Parietal lobe (tissue), 1 donor: Measurements from ENCODE around the gene UBQLNL. TPM values are rescaled to one million over a fixed set of nuclear protein-coding genes. Genes with fewer than 3 reads are reported as not detected.

Experiments used
- total RNA-seq: library from RNA; depleted of rRNA; stranded (reverse); fragments of >200 nt; gene quantifications from one replicate; pipeline ENCODE4 v1.2.3, GENCODE V29; 2014

Gene UBQLNL, protein sequence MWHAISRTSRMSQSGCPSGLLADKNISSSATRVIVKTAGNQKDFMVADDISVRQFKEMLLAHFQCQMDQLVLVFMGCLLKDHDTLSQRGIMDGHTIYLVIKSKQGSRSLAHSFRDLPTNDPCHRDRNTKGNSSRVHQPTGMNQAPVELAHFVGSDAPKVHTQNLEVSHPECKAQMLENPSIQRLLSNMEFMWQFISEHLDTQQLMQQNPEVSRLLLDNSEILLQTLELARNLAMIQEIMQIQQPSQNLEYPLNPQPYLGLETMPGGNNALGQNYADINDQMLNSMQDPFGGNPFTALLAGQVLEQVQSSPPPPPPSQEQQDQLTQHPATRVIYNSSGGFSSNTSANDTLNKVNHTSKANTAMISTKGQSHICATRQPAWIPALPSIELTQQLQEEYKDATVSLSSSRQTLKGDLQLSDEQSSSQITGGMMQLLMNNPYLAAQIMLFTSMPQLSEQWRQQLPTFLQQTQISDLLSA
- total RNA-seq = 1.9 TPM

DNA sequence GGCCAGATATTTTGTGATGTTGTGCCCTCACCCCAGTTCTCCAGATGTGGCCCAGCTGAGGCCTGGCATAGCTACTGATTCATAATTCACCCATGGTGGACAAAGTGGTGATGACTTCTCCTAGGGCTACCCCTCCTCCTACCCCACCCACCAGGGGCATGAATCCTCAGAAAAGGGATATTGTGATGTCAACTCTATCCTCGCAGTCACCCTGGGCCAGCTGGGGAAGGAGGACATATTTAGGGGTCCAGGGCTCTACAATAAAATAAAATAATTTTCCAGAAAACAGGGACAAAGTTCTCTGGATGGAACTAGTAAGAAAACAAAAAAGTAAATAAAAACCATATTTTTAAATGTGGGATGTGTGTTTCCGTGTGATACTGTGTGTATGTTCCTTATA is at the start of gene UBQLNL:
UBQLNL (minus strand) TSS at position 101 of the 400 bp plus-strand sequence. CDS start 258 bp downstream, outside the sequence.

DNA sequence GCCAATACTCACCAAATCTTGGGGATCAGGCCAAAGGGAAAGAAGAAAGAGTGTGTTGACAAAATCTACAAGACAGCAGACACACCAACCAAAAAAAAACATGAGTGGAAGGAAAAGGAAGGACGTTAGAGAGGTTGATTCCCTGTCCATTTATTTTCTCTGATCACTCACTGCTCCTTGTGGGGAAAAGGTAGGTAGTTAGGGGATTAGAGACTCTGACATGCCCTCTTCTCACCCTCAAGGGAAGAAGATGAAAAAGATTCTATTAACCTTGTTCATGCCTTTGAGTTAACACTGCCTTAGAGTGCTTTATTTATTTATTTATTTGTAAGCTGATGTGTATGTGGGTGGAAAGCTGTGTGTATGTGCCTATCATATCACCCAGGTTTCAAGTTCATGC is 31.9 kb upstream of the UBQLNL start, which contains the start of gene OR52H1:
OR52H1 (minus strand) TSS at position 101 of the 400 bp plus-strand sequence. CDS start 3,035 bp downstream, outside the sequence.

DNA sequence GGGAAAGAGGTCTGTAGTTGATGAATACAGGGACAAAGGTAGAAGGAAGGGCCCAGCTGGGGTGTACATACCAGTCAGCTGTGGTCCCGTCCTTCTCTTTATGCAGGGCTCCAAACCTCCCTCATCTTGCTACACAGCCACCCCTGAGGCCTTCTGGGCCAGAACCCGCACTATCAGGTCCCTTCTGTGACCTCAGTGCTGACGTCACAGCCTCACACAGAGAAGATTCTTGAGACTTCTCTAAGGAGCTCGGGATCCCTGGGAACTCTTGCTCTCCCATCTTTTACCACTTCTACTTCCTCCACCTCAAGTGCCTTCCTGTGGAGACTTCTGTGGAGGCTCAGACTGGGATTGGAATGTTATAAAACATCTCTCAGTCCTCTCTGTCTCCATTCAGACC is 6.7 kb downstream of the UBQLNL start, which contains the start of gene UBQLN3:
UBQLN3 (minus strand) TSS at position 155 of the 400 bp plus-strand sequence. CDS start 399 bp downstream, outside the sequence.

DNA sequence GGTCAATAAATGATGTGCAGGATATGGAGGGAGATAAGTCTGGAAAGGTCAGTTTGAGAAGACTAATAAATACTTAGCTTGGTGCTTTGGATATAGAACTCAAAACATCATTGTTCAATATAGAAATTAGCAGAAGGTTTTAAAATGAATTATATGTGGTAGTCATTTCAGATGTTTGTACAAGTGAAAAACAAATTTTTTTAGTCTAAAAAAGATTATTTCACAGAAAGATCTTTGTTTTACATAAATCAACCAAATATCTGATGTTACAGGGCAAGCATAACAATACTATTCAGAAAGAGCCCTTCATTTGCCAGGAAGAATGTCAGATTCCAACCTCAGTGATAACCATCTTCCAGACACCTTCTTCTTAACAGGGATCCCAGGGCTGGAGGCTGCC is 28.1 kb downstream of the UBQLNL start, which contains the start of gene OR52D1:
OR52D1 (plus strand) TSS at position 301 of the 400 bp plus-strand sequence; CDS start at position 323, 22 bp downstream.

Other genes with a start within 250 kb of the UBQLNL start
- gene HBE1, start 246.8 kb downstream of the UBQLNL start, total RNA-seq = 3.8 TPM
- gene OR51B4, start 214.8 kb downstream of the UBQLNL start, total RNA-seq = 0.94 TPM
- gene OR51B2, start 192.4 kb downstream of the UBQLNL start, total RNA-seq = 2.2 TPM
- gene OR51B5, start 173.2 kb downstream of the UBQLNL start, total RNA-seq = 3.1 TPM
- gene OR51B6, start 165.2 kb downstream of the UBQLNL start, total RNA-seq = not detected
- gene OR51M1, start 132.9 kb downstream of the UBQLNL start, total RNA-seq = not detected
- gene OR51Q1, start 94.6 kb downstream of the UBQLNL start, total RNA-seq = not detected
- gene OR51I1, start 75.2 kb downstream of the UBQLNL start, total RNA-seq = 2.5 TPM
- gene OR51I2, start 67.4 kb downstream of the UBQLNL start, total RNA-seq = not detected
- not detected for gene OR52D1, start 28.0 kb downstream of the UBQLNL start, total RNA-seq
- gene UBQLN3, start 6.7 kb downstream of the UBQLNL start, total RNA-seq = 1.3 TPM
- gene OR52H1, start 31.8 kb upstream of the UBQLNL start, total RNA-seq = 3.8 TPM
- gene OR52B6, start 64.2 kb upstream of the UBQLNL start, total RNA-seq = not detected
- 0.31 TPM for gene TRIM6, start 79.9 kb upstream of the UBQLNL start, total RNA-seq
- gene TRIM34, start 108.3 kb upstream of the UBQLNL start, total RNA-seq = 1.6 TPM
- gene TRIM5, start 168.4 kb upstream of the UBQLNL start, total RNA-seq = 6.6 TPM
- gene TRIM22, start 173.1 kb upstream of the UBQLNL start, total RNA-seq = 20.7 TPM
- not detected for gene OR56B1, start 219.7 kb upstream of the UBQLNL start, total RNA-seq
- gene OR52N4, start 237.5 kb upstream of the UBQLNL start, total RNA-seq = 0.63 TPM